Measurements from ENCODE around the gene MYO16. TPM values are rescaled to one million over a fixed set of nuclear protein-coding genes. Genes with fewer than 3 reads are reported as not detected.

Gene MYO16
- total and polyA plus RNA-seq, 2 donors (not counting 1 experiment from before 2014, with no cell fraction given), result under 0.01 to 0.01 TPM

- no peak overlapping the region for H2AFZ ChIP-seq (ENCODE audit: low read length)
Measured at GRCh38 chr13:108624108-108624507, 5.3 kb upstream of the MYO16 start.

GRCh38 chr13:108624979-108625378 lies 4.4 kb upstream of the MYO16 start:
- Histone ChIP-seq H2AFZ (ENCODE audit: low read length) (no peak overlapping the region), H3K4me2 (ENCODE audit: extremely low read depth, insufficient read depth, low read length) (no peak overlapping the region), H3K79me2 (ENCODE audit: control insufficient read depth, insufficient read depth, low read length) (no peaks in the 10 kb centered on the region), H3K9me3 (ENCODE audit: control insufficient read depth, insufficient read depth, low read depth, low read length) (no peaks in the 10 kb centered on the region), H4K20me1 (ENCODE audit: control insufficient read depth, extremely low read depth, insufficient read depth, low read length) (no peaks in the 10 kb centered on the region), H3K4me1 (ENCODE audit: control insufficient read depth, extremely low read depth, insufficient read depth, low read length) (no peaks in the 10 kb centered on the region), H3K27me3 (ENCODE audit: control insufficient read depth, insufficient read depth, low read length) (no peaks in the 10 kb centered on the region), H3K9ac (ENCODE audit: insufficient read depth, low read length) (no peak overlapping the region), H3K4me3 (replicated peaks in 1 of 4; ENCODE audit: control extremely low read depth in 1 of 4, insufficient read depth in 1 of 4, low read depth in 3 of 4, low read length in 4 of 4) (no peak overlapping the region), H3K36me3 (ENCODE audit: control insufficient read depth, insufficient read depth, low read length) (no peaks in the 10 kb centered on the region), H3K27ac (ENCODE audit: insufficient read depth, low read length) (no peak overlapping the region)
- no peak for DNase-seq (ENCODE audit: low read depth in 2 of 2)
- no peak for TF ChIP-seq CTCF (conservative IDR thresholded peaks at IDR 0.05 in 1 of 2, IDR thresholded peaks at IDR 0.05 in 1 of 2; ENCODE audit: low read depth in 1 of 2, low read length in 2 of 2)
- TF ChIP-seq EZH2 (IDR thresholded peaks at IDR 0.05; ENCODE audit: low read length, missing control alignments), result no peak

More at GRCh38 chr13:108624108-108624507, 5.3 kb upstream of the MYO16 start:
- TF ChIP-seq CTCF (conservative IDR thresholded peaks at IDR 0.05 in 1 of 2, IDR thresholded peaks at IDR 0.05 in 1 of 2; ENCODE audit: low read depth in 1 of 2, low read length in 2 of 2) (no peak), EZH2 (IDR thresholded peaks at IDR 0.05; ENCODE audit: low read length, missing control alignments) (no peak)
- no peaks in the 10 kb centered on the region for H4K20me1 ChIP-seq (ENCODE audit: control insufficient read depth, extremely low read depth, insufficient read depth, low read length)
- H3K4me3 ChIP-seq (replicated peaks in 1 of 4; ENCODE audit: control extremely low read depth in 1 of 4, insufficient read depth in 1 of 4, low read depth in 3 of 4, low read length in 4 of 4), result no peak overlapping the region
- no peaks in the 10 kb centered on the region for H3K27me3 ChIP-seq (ENCODE audit: control insufficient read depth, insufficient read depth, low read length)
- H3K4me1 ChIP-seq (ENCODE audit: control insufficient read depth, extremely low read depth, insufficient read depth, low read length), result no peaks in the 10 kb centered on the region
- H3K9ac ChIP-seq (ENCODE audit: insufficient read depth, low read length), result no peak overlapping the region
- no peaks in the 10 kb centered on the region for H3K9me3 ChIP-seq (ENCODE audit: control insufficient read depth, insufficient read depth, low read depth, low read length)
- no peak for DNase-seq (ENCODE audit: low read depth in 2 of 2)
- no peaks in the 10 kb centered on the region for H3K79me2 ChIP-seq (ENCODE audit: control insufficient read depth, insufficient read depth, low read length)
- no peak overlapping the region for H3K4me2 ChIP-seq (ENCODE audit: extremely low read depth, insufficient read depth, low read length)
- H3K27ac ChIP-seq (ENCODE audit: insufficient read depth, low read length), result no peak overlapping the region
- H3K36me3 ChIP-seq (ENCODE audit: control insufficient read depth, insufficient read depth, low read length), result no peaks in the 10 kb centered on the region

- Histone ChIP-seq H3K4me3 (replicated peaks in 1 of 4; ENCODE audit: control extremely low read depth in 1 of 4, insufficient read depth in 1 of 4, low read depth in 3 of 4, low read length in 4 of 4) (no peak overlapping the region), H3K4me1 (ENCODE audit: control insufficient read depth, extremely low read depth, insufficient read depth, low read length) (no peaks in the 10 kb centered on the region), H2AFZ (ENCODE audit: low read length) (no peak overlapping the region), H3K4me2 (ENCODE audit: extremely low read depth, insufficient read depth, low read length) (no peak overlapping the region), H3K9me3 (ENCODE audit: control insufficient read depth, insufficient read depth, low read depth, low read length) (no peaks in the 10 kb centered on the region), H3K27me3 (ENCODE audit: control insufficient read depth, insufficient read depth, low read length) (no peaks in the 10 kb centered on the region), H4K20me1 (ENCODE audit: control insufficient read depth, extremely low read depth, insufficient read depth, low read length) (no peaks in the 10 kb centered on the region), H3K9ac (ENCODE audit: insufficient read depth, low read length) (no peak overlapping the region), H3K36me3 (ENCODE audit: control insufficient read depth, insufficient read depth, low read length) (no peaks in the 10 kb centered on the region), H3K27ac (ENCODE audit: insufficient read depth, low read length) (no peak overlapping the region), H3K79me2 (ENCODE audit: control insufficient read depth, insufficient read depth, low read length) (no peaks in the 10 kb centered on the region)
- no peak for DNase-seq (ENCODE audit: low read depth in 2 of 2)
- TF ChIP-seq CTCF (conservative IDR thresholded peaks at IDR 0.05 in 1 of 2, IDR thresholded peaks at IDR 0.05 in 1 of 2; ENCODE audit: low read depth in 1 of 2, low read length in 2 of 2) (no peak), EZH2 (IDR thresholded peaks at IDR 0.05; ENCODE audit: low read length, missing control alignments) (no peak)
Measured at GRCh38 chr13:108629988-108630387, 577 bp downstream of the MYO16 start.
